Natural killer cell treated with Interleukin-12 subunit alpha and Interleukin-12 subunit beta and Interleukin-15 and Interleukin-18, amount 100 ng/mL, for 72 hours (primary cell): Measurements from ENCODE around the gene ZBTB21. TPM values are rescaled to one million over a fixed set of nuclear protein-coding genes. Genes with fewer than 3 reads are reported as not detected.
A peak's percentile ranks its signal among the peaks of the same experiment; 100 is the strongest.

ENCODE experiments used
- ATAC-seq, 2 donors: fragments of 150-1000 bp; cut with Tn5 transposase in 1 of 2; sonication (Bioruptor Pico), chemical (Tn5 transposase) in 1 of 2; 2 replicates each; pipeline ENCODE4 v1.10.0; 2021
- DNase-seq: peaks from one replicate; pipeline ENCODE4 v3.0.0; 2022; ENCODE audit warnings: low spot score
- H3K27ac Mint-ChIP-seq, 2 donors: 1 replicate in 1 of 2; 2 replicates in 1 of 2; pipeline ENCODE4 v1.8.0; 2022; ENCODE audit warnings: mixed read lengths in 2 of 2, mild to moderate bottlenecking in 1 of 2, moderate library complexity in 1 of 2
- H3K27me3 Mint-ChIP-seq, 2 donors: 1 replicate in 1 of 2; 2 replicates in 1 of 2; pipeline ENCODE4 v1.8.0; 2022; ENCODE audit warnings: mixed read lengths in 2 of 2
- H3K36me3 Mint-ChIP-seq: one replicate; pipeline ENCODE4 v1.8.0; 2022; ENCODE audit warnings: mixed read lengths
- H3K4me1 Mint-ChIP-seq, 2 donors: 1 replicate in 1 of 2; 2 replicates in 1 of 2; pipeline ENCODE4 v1.8.0; 2022; ENCODE audit warnings: low read depth in 2 of 2, mixed read lengths in 2 of 2, mild to moderate bottlenecking in 1 of 2
- H3K4me3 Mint-ChIP-seq: one replicate; pipeline ENCODE4 v1.8.0; 2022; ENCODE audit warnings: mixed read lengths
- H3K9me3 Mint-ChIP-seq: 2 replicates; pipeline ENCODE4 v1.8.0; 2022; ENCODE audit warnings: mixed read lengths
- total RNA-seq, 2 donors: library from RNA; stranded (reverse); gene quantifications; one replicate each; pipeline ENCODE4 v1.2.3, GENCODE V29; 2022

The ZBTB21 gene
- total RNA-seq: 10 to 100 TPM; 13.0 to 20.4 TPM

GRCh38 chr21:42009831-42010506 is at the start of gene ZBTB21:
TSS of gene ZBTB21 (minus strand) at chr21:42010360. CDS start at chr21:41994095, 16,265 bp downstream.
- DNase-seq (peak; percentile 99), ATAC-seq (peak; percentile 92 to 93)
- Mint-ChIP-seq H3K27me3 (peaks cover 12 to 18% of the 10 kb centered on the region in 2 donors), H3K4me1 (peaks cover 14 to 33% of the 10 kb centered on the region in 2 donors), H3K36me3 (peaks cover 11% of the 10 kb centered on the region), H3K9me3 (peaks cover 3% of the 10 kb centered on the region), H3K27ac (peak within 1 kb of the TSS; percentile 95 to 97), H3K4me3 (peak within 1 kb of the TSS; percentile 94)

GRCh38 chr21:42059721-42060120 is 49.6 kb upstream of the ZBTB21 start:
- Mint-ChIP-seq H3K27me3 (peaks cover 25 to 48% of the 10 kb centered on the region in 2 donors), H3K27ac (no peak overlapping the region), H3K4me1 (peaks cover 21 to 31% of the 10 kb centered on the region in 2 donors), H3K4me3 (no peak overlapping the region), H3K36me3 (no peaks in the 10 kb centered on the region), H3K9me3 (no peaks in the 10 kb centered on the region)
- DNase-seq (no peak), ATAC-seq (no peak)

- H3K9me3 Mint-ChIP-seq: no peaks in the 10 kb centered on the region
- no peak overlapping the region for H3K27ac Mint-ChIP-seq
- DNase-seq: no peak
- no peak for ATAC-seq
- H3K4me1 Mint-ChIP-seq: peaks cover 21 to 27% of the 10 kb centered on the region in 2 donors
- peaks cover 25 to 48% of the 10 kb centered on the region in 2 donors for H3K27me3 Mint-ChIP-seq
- no peaks in the 10 kb centered on the region for H3K36me3 Mint-ChIP-seq
- H3K4me3 Mint-ChIP-seq: no peak overlapping the region
These were observed 49.0 kb upstream of the ZBTB21 start for GRCh38 chr21:42059141-42059540.

GRCh38 chr21:42058631-42059111 is 48.5 kb upstream of the ZBTB21 start:
- peaks cover 25 to 47% of the 10 kb centered on the region in 2 donors for H3K27me3 Mint-ChIP-seq
- no peak overlapping the region for H3K4me3 Mint-ChIP-seq
- ATAC-seq (no peak), DNase-seq (no peak)
- no peaks in the 10 kb centered on the region for H3K9me3 Mint-ChIP-seq
- no peaks in the 10 kb centered on the region for H3K36me3 Mint-ChIP-seq
- peaks cover 21 to 23% of the 10 kb centered on the region in 2 donors for H3K4me1 Mint-ChIP-seq
- H3K27ac Mint-ChIP-seq: no peak overlapping the region

GRCh38 chr21:42057851-42058437 is 47.8 kb upstream of the ZBTB21 start:
- H3K36me3 Mint-ChIP-seq: no peaks in the 10 kb centered on the region

GRCh38 chr21:42056996-42057689 is 47.0 kb upstream of the ZBTB21 start:
- H3K27ac Mint-ChIP-seq: no peak overlapping the region
- peaks cover 9% of the 10 kb centered on the region in 2 donors for H3K4me1 Mint-ChIP-seq
- H3K27me3 Mint-ChIP-seq: peaks cover 31 to 50% of the 10 kb centered on the region in 2 donors
- H3K4me3 Mint-ChIP-seq: no peak overlapping the region
- DNase-seq: no peak
- H3K9me3 Mint-ChIP-seq: no peaks in the 10 kb centered on the region
- H3K36me3 Mint-ChIP-seq: no peaks in the 10 kb centered on the region
- no peak for ATAC-seq

More at GRCh38 chr21:42057851-42058437, 47.8 kb upstream of the ZBTB21 start:
- no peak for DNase-seq
- H3K27ac Mint-ChIP-seq: no peak overlapping the region
- H3K27me3 Mint-ChIP-seq: peaks cover 25 to 47% of the 10 kb centered on the region in 2 donors
- H3K9me3 Mint-ChIP-seq: no peaks in the 10 kb centered on the region
- no peak for ATAC-seq
- H3K4me1 Mint-ChIP-seq: peaks cover 17% of the 10 kb centered on the region in 2 donors
- H3K4me3 Mint-ChIP-seq: no peak overlapping the region

GRCh38 chr21:42056468-42056867 is 46.3 kb upstream of the ZBTB21 start:
- ATAC-seq (no peak), DNase-seq (no peak)
- H3K36me3 Mint-ChIP-seq: no peaks in the 10 kb centered on the region
- H3K4me1 Mint-ChIP-seq: peaks cover 5 to 7% of the 10 kb centered on the region in 2 donors
- no peaks in the 10 kb centered on the region for H3K9me3 Mint-ChIP-seq
- H3K4me3 Mint-ChIP-seq: no peak overlapping the region
- H3K27ac Mint-ChIP-seq: no peak overlapping the region
- H3K27me3 Mint-ChIP-seq: peaks cover 38 to 47% of the 10 kb centered on the region in 2 donors

- H3K27ac Mint-ChIP-seq: no peak overlapping the region
- H3K4me3 Mint-ChIP-seq: no peak overlapping the region
- H3K9me3 Mint-ChIP-seq: no peaks in the 10 kb centered on the region
- H3K27me3 Mint-ChIP-seq: peaks cover 48 to 49% of the 10 kb centered on the region in 2 donors
- ATAC-seq: no peak
- peaks cover 0 to 3% of the 10 kb centered on the region in 2 donors for H3K4me1 Mint-ChIP-seq
- no peak for DNase-seq
- no peaks in the 10 kb centered on the region for H3K36me3 Mint-ChIP-seq
These were observed 45.3 kb upstream of the ZBTB21 start for GRCh38 chr21:42055425-42055824.

- Mint-ChIP-seq H3K4me1 (peaks cover 0 to 3% of the 10 kb centered on the region in 2 donors), H3K9me3 (no peaks in the 10 kb centered on the region), H3K4me3 (no peak overlapping the region), H3K27me3 (peaks cover 37 to 46% of the 10 kb centered on the region in 2 donors), H3K36me3 (no peaks in the 10 kb centered on the region), H3K27ac (no peak overlapping the region)
- no peak for DNase-seq
- no peak for ATAC-seq
These were observed 41.6 kb upstream of the ZBTB21 start for GRCh38 chr21:42051788-42052187.

GRCh38 chr21:42049578-42050430 is 39.6 kb upstream of the ZBTB21 start:
- peak overlapping the region in 1 of 2 donors; percentile 14 for H3K27ac Mint-ChIP-seq
- peak in 1 of 2 donors; percentile 45 for ATAC-seq

GRCh38 chr21:42048870-42049577 is 38.9 kb upstream of the ZBTB21 start:
- DNase-seq: no peak
- no peak for ATAC-seq
- Mint-ChIP-seq H3K27ac (peak overlapping the region in 1 of 2 donors; percentile 14), H3K27me3 (peaks cover 24 to 43% of the 10 kb centered on the region in 2 donors), H3K4me3 (no peak overlapping the region), H3K9me3 (no peaks in the 10 kb centered on the region), H3K36me3 (no peaks in the 10 kb centered on the region), H3K4me1 (peaks cover 0 to 3% of the 10 kb centered on the region in 2 donors)

More at GRCh38 chr21:42049578-42050430, 39.6 kb upstream of the ZBTB21 start:
- peaks cover 28 to 43% of the 10 kb centered on the region in 2 donors for H3K27me3 Mint-ChIP-seq
- H3K36me3 Mint-ChIP-seq: no peaks in the 10 kb centered on the region
- peaks cover 0 to 3% of the 10 kb centered on the region in 2 donors for H3K4me1 Mint-ChIP-seq
- no peak for DNase-seq
- no peak overlapping the region for H3K4me3 Mint-ChIP-seq
- no peaks in the 10 kb centered on the region for H3K9me3 Mint-ChIP-seq

- ATAC-seq: no peak
These were observed 37.9 kb upstream of the ZBTB21 start for GRCh38 chr21:42047821-42048613.

More at GRCh38 chr21:42047821-42048613, 37.9 kb upstream of the ZBTB21 start:
- Mint-ChIP-seq H3K4me3 (no peak overlapping the region), H3K27me3 (peaks cover 20 to 40% of the 10 kb centered on the region in 2 donors), H3K36me3 (no peaks in the 10 kb centered on the region), H3K9me3 (no peaks in the 10 kb centered on the region), H3K4me1 (peaks cover 0 to 3% of the 10 kb centered on the region in 2 donors), H3K27ac (no peak overlapping the region)
- no peak for DNase-seq
